ENCODE results near the gene SLC6A19.

The SLC6A19 gene

DNA sequence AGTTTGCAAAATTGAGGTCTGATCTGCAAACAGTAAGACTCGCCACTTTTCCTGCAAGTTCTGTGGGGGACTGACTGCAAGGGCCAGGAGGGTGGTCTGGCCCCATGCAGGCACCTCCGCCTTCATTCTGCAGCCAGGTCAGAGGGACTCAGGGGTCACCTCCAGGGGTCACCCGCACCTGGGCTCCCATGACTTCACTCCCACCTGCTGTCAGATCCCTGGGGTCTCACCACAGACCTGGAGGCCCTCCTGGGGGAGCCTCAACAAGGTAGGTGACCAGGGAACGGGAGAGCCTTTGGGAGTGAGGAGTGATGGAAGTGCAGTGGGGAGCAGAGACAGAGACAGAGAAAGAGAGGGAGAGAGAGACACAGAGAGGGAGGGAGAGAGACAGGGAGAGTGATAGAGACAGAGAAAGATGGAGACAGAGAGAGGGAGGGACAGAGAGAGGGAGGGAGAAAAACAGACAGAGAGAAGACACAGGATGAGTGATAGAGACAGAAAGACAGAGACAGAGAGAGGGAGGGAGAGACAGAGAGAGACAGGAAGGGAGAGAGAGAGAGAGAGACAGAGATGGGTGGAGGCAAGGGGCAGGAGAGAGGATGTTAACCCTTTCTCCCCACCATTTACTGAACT, 41.5 kb upstream of the SLC6A19 start:
- no peaks in the 10 kb centered on the region for H3K9me3 ChIP-seq
- TF ChIP-seq, protein P1, sequence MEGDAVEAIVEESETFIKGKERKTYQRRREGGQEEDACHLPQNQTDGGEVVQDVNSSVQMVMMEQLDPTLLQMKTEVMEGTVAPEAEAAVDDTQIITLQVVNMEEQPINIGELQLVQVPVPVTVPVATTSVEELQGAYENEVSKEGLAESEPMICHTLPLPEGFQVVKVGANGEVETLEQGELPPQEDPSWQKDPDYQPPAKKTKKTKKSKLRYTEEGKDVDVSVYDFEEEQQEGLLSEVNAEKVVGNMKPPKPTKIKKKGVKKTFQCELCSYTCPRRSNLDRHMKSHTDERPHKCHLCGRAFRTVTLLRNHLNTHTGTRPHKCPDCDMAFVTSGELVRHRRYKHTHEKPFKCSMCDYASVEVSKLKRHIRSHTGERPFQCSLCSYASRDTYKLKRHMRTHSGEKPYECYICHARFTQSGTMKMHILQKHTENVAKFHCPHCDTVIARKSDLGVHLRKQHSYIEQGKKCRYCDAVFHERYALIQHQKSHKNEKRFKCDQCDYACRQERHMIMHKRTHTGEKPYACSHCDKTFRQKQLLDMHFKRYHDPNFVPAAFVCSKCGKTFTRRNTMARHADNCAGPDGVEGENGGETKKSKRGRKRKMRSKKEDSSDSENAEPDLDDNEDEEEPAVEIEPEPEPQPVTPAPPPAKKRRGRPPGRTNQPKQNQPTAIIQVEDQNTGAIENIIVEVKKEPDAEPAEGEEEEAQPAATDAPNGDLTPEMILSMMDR (IDR thresholded peaks at IDR 0.05) = no peak
- no peaks in the 10 kb centered on the region for H3K4me1 ChIP-seq (ENCODE audit: control insufficient read depth in 1 of 2, insufficient read depth in 1 of 2, low read depth in 1 of 2, low read length in 1 of 2)
- no peak overlapping the region for H3K27ac ChIP-seq
- H3K4me3 ChIP-seq (ENCODE audit: low read depth in 1 of 2, low read length in 1 of 2) = no peak overlapping the region
- H3K27me3 ChIP-seq = peaks cover 56% of the 10 kb centered on the region
- no peaks in the 10 kb centered on the region for H3K36me3 ChIP-seq

DNA sequence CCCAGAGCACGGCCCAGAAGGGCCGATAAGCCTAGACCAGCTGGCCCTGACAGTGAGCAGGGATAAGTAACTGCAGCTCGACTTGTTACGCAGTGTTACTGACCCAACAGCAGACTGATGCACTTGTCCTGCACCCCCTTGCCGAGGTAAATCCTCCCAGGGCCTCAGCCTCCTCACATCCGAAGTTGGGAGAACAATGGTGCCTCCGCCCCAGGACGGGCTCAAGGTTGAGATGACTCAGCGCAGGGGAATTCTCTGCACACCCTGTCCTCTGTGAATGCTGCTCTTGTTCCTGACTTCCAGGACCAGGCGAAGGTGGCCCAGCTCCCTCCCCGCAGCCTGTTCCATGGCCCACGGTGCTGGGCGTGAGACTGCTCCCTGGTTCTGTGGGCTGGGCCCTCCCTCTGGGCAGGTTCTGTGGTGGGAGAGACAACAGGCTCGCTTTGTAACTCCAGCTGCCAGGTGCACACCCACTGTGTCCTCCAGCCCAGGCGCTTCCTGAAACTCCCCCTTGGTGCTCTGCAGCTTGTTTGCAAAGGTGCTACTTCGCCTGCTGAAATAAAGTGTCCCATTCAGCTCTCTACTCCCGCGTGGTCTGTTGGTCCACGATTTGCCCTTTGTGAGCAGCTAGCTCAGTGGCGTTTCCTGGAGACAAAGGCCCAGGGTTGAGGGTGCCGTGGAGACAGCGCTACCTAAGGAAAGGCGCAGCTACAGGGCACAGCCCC, 40.1 kb upstream of the SLC6A19 start:
- peaks cover 42% of the 10 kb centered on the region for H3K27me3 ChIP-seq
- H3K4me3 ChIP-seq (ENCODE audit: low read depth in 1 of 2, low read length in 1 of 2) = no peak overlapping the region
- no peaks in the 10 kb centered on the region for H3K9me3 ChIP-seq
- no peak overlapping the region for H3K27ac ChIP-seq
- no peaks in the 10 kb centered on the region for H3K36me3 ChIP-seq
- TF ChIP-seq, protein P1 (IDR thresholded peaks at IDR 0.05) = no peak
- H3K4me1 ChIP-seq (ENCODE audit: control insufficient read depth in 1 of 2, insufficient read depth in 1 of 2, low read depth in 1 of 2, low read length in 1 of 2) = no peaks in the 10 kb centered on the region

DNA sequence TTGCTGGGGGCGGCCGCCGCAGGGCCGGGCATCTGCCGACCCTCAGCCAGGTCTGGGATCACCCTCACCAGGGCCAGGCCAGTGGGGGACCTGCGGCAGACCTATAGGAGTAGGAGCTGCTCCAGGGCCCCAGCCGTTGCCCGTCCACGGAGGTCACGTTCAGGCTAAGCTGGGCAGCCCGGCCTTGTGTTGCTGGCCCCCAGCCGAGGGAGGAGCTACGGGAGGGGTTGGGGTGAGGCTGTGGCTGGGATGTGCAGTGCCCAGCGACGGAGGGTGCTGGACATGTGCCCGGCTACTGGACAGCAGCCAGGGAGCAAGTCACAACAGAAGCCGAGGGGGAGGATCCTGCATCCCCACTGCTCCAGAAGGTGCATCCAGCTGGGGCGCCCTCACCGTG, 39.6 kb upstream of the SLC6A19 start:
- TF ChIP-seq, protein P1 (IDR thresholded peaks at IDR 0.05) = no peak
- peaks cover 36% of the 10 kb centered on the region for H3K27me3 ChIP-seq
- no peaks in the 10 kb centered on the region for H3K9me3 ChIP-seq
- H3K36me3 ChIP-seq = no peaks in the 10 kb centered on the region
- no peak overlapping the region for H3K27ac ChIP-seq
- no peaks in the 10 kb centered on the region for H3K4me1 ChIP-seq (ENCODE audit: control insufficient read depth in 1 of 2, insufficient read depth in 1 of 2, low read depth in 1 of 2, low read length in 1 of 2)
- no peak overlapping the region for H3K4me3 ChIP-seq (ENCODE audit: low read depth in 1 of 2, low read length in 1 of 2)

DNA sequence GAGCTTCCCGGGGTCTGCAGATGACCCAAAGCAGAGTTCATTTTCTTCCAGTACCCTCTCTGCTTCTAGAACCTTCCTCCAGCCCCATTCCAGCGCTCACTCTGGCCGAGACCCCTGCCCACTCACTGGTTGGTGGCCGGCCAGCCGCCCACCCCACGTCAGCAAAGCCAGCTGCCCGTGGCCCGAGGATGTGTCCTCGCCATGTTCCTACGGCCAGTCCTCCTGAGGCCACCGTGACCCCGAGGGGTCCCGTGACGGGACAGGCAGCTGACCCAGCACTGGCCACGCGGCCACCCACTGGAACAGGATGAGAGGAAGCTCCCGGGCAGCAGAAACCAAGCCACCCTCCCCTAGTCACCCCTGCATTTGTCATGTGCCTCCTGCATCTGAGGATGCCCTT, 39.1 kb upstream of the SLC6A19 start:
- Histone ChIP-seq H3K27ac (no peak overlapping the region), H3K9me3 (no peaks in the 10 kb centered on the region), H3K36me3 (no peaks in the 10 kb centered on the region), H3K4me1 (ENCODE audit: control insufficient read depth in 1 of 2, insufficient read depth in 1 of 2, low read depth in 1 of 2, low read length in 1 of 2) (no peaks in the 10 kb centered on the region), H3K4me3 (ENCODE audit: low read depth in 1 of 2, low read length in 1 of 2) (no peak overlapping the region), H3K27me3 (peaks cover 32% of the 10 kb centered on the region)
- TF ChIP-seq, protein P1 (IDR thresholded peaks at IDR 0.05) = no peak

GRCh38 chr5:1162751-1163150, 38.6 kb upstream of the SLC6A19 start:
- no peak overlapping the region for H3K4me3 ChIP-seq (ENCODE audit: low read depth in 1 of 2, low read length in 1 of 2)
- H3K27ac ChIP-seq = no peak overlapping the region
- H3K36me3 ChIP-seq = no peaks in the 10 kb centered on the region
- H3K9me3 ChIP-seq = no peaks in the 10 kb centered on the region
- TF ChIP-seq, protein P1 (IDR thresholded peaks at IDR 0.05) = no peak
- H3K27me3 ChIP-seq = peaks cover 32% of the 10 kb centered on the region
- no peaks in the 10 kb centered on the region for H3K4me1 ChIP-seq (ENCODE audit: control insufficient read depth in 1 of 2, insufficient read depth in 1 of 2, low read depth in 1 of 2, low read length in 1 of 2)

Data from neutrophil (primary cell).